Activated naive CD8-positive, alpha-beta T cell (primary cell): ENCODE results near the gene NDUFS2.
A peak's percentile ranks its signal among the peaks of the same experiment; 100 is the strongest.

Source experiments
- H3K27ac Mint-ChIP-seq: one replicate; pipeline ENCODE4 v1.8.0; 2021; ENCODE audit warnings: mixed read lengths
- H3K27me3 Mint-ChIP-seq: one replicate; pipeline ENCODE4 v1.8.0; 2021; ENCODE audit warnings: mixed read lengths
- H3K36me3 Mint-ChIP-seq: one replicate; pipeline ENCODE4 v1.8.0; 2021; ENCODE audit warnings: mixed read lengths
- H3K4me1 Mint-ChIP-seq: one replicate; pipeline ENCODE4 v1.8.0; 2021; ENCODE audit warnings: low read depth, mixed read lengths
- H3K4me3 Mint-ChIP-seq: one replicate; pipeline ENCODE4 v1.8.0; 2021; ENCODE audit warnings: mild to moderate bottlenecking, mixed read lengths
- H3K9me3 Mint-ChIP-seq: one replicate; pipeline ENCODE4 v1.8.0; 2021; ENCODE audit warnings: low read depth, mixed read lengths

Gene NDUFS2

GRCh38 chr1:161165742-161166668 is 36.2 kb upstream of the NDUFS2 start, which contains the start of gene PPOX:
TSS of gene PPOX (plus strand) at chr1:161166426. CDS start at chr1:161166848, 422 bp downstream.
- H3K36me3 Mint-ChIP-seq, result peaks cover 5% of the 10 kb centered on the region
- H3K27ac Mint-ChIP-seq, result peak within 1 kb of the TSS; percentile 90
- peaks cover 35% of the 10 kb centered on the region for H3K4me1 Mint-ChIP-seq

GRCh38 chr1:161166669-161167548 is 35.3 kb upstream of the NDUFS2 start:
- H3K36me3 Mint-ChIP-seq, result peaks cover 1% of the 10 kb centered on the region
- no peaks in the 10 kb centered on the region for H3K9me3 Mint-ChIP-seq
- H3K27me3 Mint-ChIP-seq, result no peaks in the 10 kb centered on the region
- H3K27ac Mint-ChIP-seq, result peak overlapping the region; percentile 90
- H3K4me3 Mint-ChIP-seq, result peak overlapping the region; percentile 92
- peaks cover 28% of the 10 kb centered on the region for H3K4me1 Mint-ChIP-seq

More at GRCh38 chr1:161165742-161166668, 36.2 kb upstream of the NDUFS2 start, which contains the start of gene PPOX:
- no peaks in the 10 kb centered on the region for H3K9me3 Mint-ChIP-seq
- H3K27me3 Mint-ChIP-seq, result no peaks in the 10 kb centered on the region
- H3K4me3 Mint-ChIP-seq, result peak within 1 kb of the TSS; percentile 92

GRCh38 chr1:161168906-161169305 is 33.3 kb upstream of the NDUFS2 start:
- Mint-ChIP-seq H3K27me3 (no peaks in the 10 kb centered on the region), H3K4me3 (no peak overlapping the region), H3K4me1 (peaks cover 30% of the 10 kb centered on the region), H3K27ac (no peak overlapping the region), H3K36me3 (peaks cover 2% of the 10 kb centered on the region), H3K9me3 (no peaks in the 10 kb centered on the region)

- Mint-ChIP-seq H3K4me1 (peaks cover 39% of the 10 kb centered on the region), H3K36me3 (peaks cover 5% of the 10 kb centered on the region), H3K4me3 (no peak overlapping the region), H3K9me3 (no peaks in the 10 kb centered on the region), H3K27ac (no peak overlapping the region), H3K27me3 (no peaks in the 10 kb centered on the region)
These were observed 31.0 kb upstream of the NDUFS2 start for GRCh38 chr1:161171191-161171590.

GRCh38 chr1:161171696-161172095 is 30.5 kb upstream of the NDUFS2 start:
- Mint-ChIP-seq H3K36me3 (peaks cover 5% of the 10 kb centered on the region), H3K27ac (peak overlapping the region; percentile 22), H3K4me3 (no peak overlapping the region), H3K27me3 (no peaks in the 10 kb centered on the region), H3K4me1 (peaks cover 45% of the 10 kb centered on the region), H3K9me3 (no peaks in the 10 kb centered on the region)

- Mint-ChIP-seq H3K27ac (peak overlapping the region; percentile 22), H3K36me3 (peaks cover 5% of the 10 kb centered on the region), H3K9me3 (no peaks in the 10 kb centered on the region), H3K4me1 (peaks cover 43% of the 10 kb centered on the region), H3K4me3 (no peak overlapping the region), H3K27me3 (no peaks in the 10 kb centered on the region)
These were observed 29.8 kb upstream of the NDUFS2 start for GRCh38 chr1:161172349-161172748.

GRCh38 chr1:161172776-161173376 is 29.3 kb upstream of the NDUFS2 start:
- H3K27ac Mint-ChIP-seq, result peak overlapping the region; percentile 7
- H3K27me3 Mint-ChIP-seq, result no peaks in the 10 kb centered on the region
- no peaks in the 10 kb centered on the region for H3K9me3 Mint-ChIP-seq
- no peak overlapping the region for H3K4me3 Mint-ChIP-seq
- peaks cover 5% of the 10 kb centered on the region for H3K36me3 Mint-ChIP-seq
- H3K4me1 Mint-ChIP-seq, result peaks cover 48% of the 10 kb centered on the region

GRCh38 chr1:161173711-161174110 is 28.5 kb upstream of the NDUFS2 start:
- peak overlapping the region; percentile 7 for H3K27ac Mint-ChIP-seq

GRCh38 chr1:161174911-161175310 is 27.3 kb upstream of the NDUFS2 start:
- Mint-ChIP-seq H3K36me3 (peaks cover 5% of the 10 kb centered on the region), H3K27ac (peak overlapping the region; percentile 100), H3K4me1 (peaks cover 53% of the 10 kb centered on the region), H3K4me3 (peak overlapping the region; percentile 59), H3K9me3 (no peaks in the 10 kb centered on the region), H3K27me3 (no peaks in the 10 kb centered on the region)

More at GRCh38 chr1:161173711-161174110, 28.5 kb upstream of the NDUFS2 start:
- H3K36me3 Mint-ChIP-seq, result peaks cover 5% of the 10 kb centered on the region
- H3K4me1 Mint-ChIP-seq, result peaks cover 50% of the 10 kb centered on the region
- no peak overlapping the region for H3K4me3 Mint-ChIP-seq
- H3K27me3 Mint-ChIP-seq, result no peaks in the 10 kb centered on the region
- H3K9me3 Mint-ChIP-seq, result no peaks in the 10 kb centered on the region

- H3K4me1 Mint-ChIP-seq, result peaks cover 62% of the 10 kb centered on the region
- H3K9me3 Mint-ChIP-seq, result no peaks in the 10 kb centered on the region
- H3K27ac Mint-ChIP-seq, result peak overlapping the region; percentile 100
- H3K4me3 Mint-ChIP-seq, result peak overlapping the region; percentile 99
- H3K27me3 Mint-ChIP-seq, result no peaks in the 10 kb centered on the region
- peaks cover 5% of the 10 kb centered on the region for H3K36me3 Mint-ChIP-seq
These were observed 26.3 kb upstream of the NDUFS2 start for GRCh38 chr1:161175771-161176453.

GRCh38 chr1:161176468-161177111 is 25.6 kb upstream of the NDUFS2 start:
- no peaks in the 10 kb centered on the region for H3K9me3 Mint-ChIP-seq
- H3K4me1 Mint-ChIP-seq, result peaks cover 65% of the 10 kb centered on the region
- no peaks in the 10 kb centered on the region for H3K27me3 Mint-ChIP-seq
- H3K4me3 Mint-ChIP-seq, result peak overlapping the region; percentile 99
- H3K36me3 Mint-ChIP-seq, result peaks cover 5% of the 10 kb centered on the region
- peak overlapping the region; percentile 100 for H3K27ac Mint-ChIP-seq

- H3K4me3 Mint-ChIP-seq, result peak within 1 kb of the TSS; percentile 99
- peaks cover 70% of the 10 kb centered on the region for H3K4me1 Mint-ChIP-seq
- no peaks in the 10 kb centered on the region for H3K9me3 Mint-ChIP-seq
- H3K27ac Mint-ChIP-seq, result peak within 1 kb of the TSS; percentile 100
- H3K36me3 Mint-ChIP-seq, result peaks cover 5% of the 10 kb centered on the region
- H3K27me3 Mint-ChIP-seq, result no peaks in the 10 kb centered on the region
These were observed 24.8 kb upstream of the NDUFS2 start, which contains the start of gene B4GALT3 for GRCh38 chr1:161177112-161177935. TSS of gene B4GALT3 (minus strand) at chr1:161177507. CDS start at chr1:161176060, 1,447 bp downstream.

- Mint-ChIP-seq H3K4me1 (peaks cover 73% of the 10 kb centered on the region), H3K27ac (peak overlapping the region; percentile 100), H3K4me3 (peak overlapping the region; percentile 99), H3K9me3 (no peaks in the 10 kb centered on the region), H3K36me3 (peaks cover 5% of the 10 kb centered on the region), H3K27me3 (no peaks in the 10 kb centered on the region)
These were observed 24.3 kb upstream of the NDUFS2 start for GRCh38 chr1:161177936-161178244.
